GM18868 (cell line): ENCODE measurements around the gene PPP2R2C.

ENCODE experiments used
- ATAC-seq: cut with Tn5 transposase; IDR thresholded peaks from one replicate; pipeline ENCODE4 v1.9.1; 2021; ENCODE audit warnings: mild to moderate bottlenecking, moderate library complexity; ENCODE audit not compliant: unreplicated experiment

Gene PPP2R2C

GRCh38 chr4:6426571-6427438 lies 45.6 kb downstream of the PPP2R2C start:
- ATAC-seq = no peak

DNA sequence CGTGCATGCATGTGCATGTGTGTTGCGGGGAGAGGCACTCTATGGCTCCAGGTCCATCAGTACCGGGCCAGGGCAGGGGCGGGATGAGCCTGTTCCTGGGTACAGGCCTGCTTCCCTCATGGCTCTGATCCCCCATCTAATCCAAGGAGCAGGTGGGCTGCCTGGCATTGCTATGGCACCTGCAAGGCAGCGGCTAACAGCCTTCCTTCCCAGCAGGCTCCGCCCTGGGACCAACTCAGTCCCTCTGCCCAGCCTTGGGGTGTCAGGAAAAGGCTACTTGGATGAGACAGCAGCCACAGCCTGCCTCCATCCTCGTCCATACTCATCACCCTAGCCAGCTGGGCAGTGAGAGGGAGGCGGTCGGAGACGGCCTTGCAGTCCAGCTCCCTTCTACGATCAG lies 46.5 kb downstream of the PPP2R2C start:
- no peak for ATAC-seq

DNA sequence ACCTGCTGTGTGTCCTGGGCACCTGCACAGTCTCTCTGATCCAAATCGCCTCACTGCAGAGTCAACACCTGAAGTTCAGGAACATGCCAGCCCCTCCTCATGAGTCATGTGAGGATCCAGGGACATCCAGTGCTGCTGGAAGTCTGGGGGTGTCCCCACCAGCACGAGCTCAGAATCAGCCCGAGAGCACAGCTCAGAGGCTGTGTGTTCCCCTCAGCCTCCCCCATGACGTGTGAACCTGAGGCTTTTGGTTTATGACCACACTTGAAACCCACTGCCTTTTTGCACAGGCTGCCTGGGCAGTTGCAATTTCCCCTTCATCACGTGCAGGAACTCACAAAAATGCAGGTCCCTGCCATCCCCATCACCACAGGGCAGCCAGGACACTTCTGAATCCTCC lies 47.1 kb downstream of the PPP2R2C start:
- no peak for ATAC-seq

GRCh38 chr4:6424425-6424824 lies 48.0 kb downstream of the PPP2R2C start:
- no peak for ATAC-seq

GRCh38 chr4:6423575-6423974 lies 48.8 kb downstream of the PPP2R2C start:
- ATAC-seq = peak; percentile 92

GRCh38 chr4:6422866-6423265 lies 49.5 kb downstream of the PPP2R2C start:
- no peak for ATAC-seq

DNA sequence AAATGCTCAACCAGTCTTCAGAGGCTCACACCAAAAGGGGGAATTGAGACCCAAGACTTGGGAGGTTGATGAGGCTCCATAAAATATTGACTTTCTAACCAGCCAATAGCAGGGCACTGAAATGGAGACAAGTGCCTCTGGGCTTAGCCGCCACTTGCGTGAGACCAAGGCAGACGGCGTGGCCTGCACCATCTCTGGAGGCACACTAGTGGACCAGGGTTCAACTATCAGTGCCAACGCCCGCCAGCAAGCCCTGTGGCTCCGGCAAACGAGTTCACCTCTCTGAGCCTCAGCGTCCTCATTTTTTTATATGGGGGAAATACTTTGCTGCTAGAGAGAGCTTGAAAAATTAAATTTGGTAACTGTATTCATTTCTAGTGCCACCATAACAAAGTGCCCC lies 50.3 kb downstream of the PPP2R2C start:
- no peak for ATAC-seq

DNA sequence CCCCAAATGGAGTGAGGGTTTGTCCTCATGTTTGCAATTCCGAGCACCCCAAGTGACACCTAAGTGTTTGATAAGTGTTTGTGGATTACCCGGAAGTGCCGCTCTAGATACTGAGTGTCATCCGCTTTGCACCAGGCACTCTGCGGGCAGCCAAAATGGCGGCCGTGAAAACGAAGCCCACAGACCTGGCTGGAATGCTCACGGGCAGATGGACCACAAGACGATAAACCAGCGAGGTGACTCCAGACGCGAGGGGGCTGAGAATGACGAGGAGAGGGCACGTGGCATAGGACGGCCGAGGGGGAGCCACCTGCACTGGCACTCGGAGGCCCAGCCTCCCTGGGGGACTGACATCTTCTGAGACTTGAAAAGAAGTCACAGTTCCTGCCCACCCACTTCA lies 51.0 kb downstream of the PPP2R2C start:
- ATAC-seq = no peak

DNA sequence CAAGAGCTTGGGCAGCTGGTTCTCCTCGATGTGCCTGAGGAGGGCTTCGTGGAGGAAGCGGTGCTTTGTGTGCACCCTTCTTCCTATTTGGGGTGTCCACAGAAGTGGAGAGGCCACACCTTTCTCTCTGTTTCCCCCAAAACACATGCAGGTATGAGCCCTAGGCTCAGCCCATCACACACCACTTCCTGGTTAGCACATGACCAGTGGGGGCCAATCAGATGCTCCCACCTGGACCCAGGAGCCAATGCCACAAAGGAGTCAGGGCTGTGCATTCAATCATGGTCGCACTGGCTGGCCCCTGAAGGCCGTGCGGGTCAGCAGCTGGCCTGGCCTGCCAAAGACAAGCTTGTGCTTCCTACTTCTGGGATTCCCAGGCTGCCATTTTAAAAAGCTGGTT lies 51.4 kb downstream of the PPP2R2C start:
- no peak for ATAC-seq

- ATAC-seq = no peak
These were observed 52.4 kb downstream of the PPP2R2C start for GRCh38 chr4:6420036-6420435.

DNA sequence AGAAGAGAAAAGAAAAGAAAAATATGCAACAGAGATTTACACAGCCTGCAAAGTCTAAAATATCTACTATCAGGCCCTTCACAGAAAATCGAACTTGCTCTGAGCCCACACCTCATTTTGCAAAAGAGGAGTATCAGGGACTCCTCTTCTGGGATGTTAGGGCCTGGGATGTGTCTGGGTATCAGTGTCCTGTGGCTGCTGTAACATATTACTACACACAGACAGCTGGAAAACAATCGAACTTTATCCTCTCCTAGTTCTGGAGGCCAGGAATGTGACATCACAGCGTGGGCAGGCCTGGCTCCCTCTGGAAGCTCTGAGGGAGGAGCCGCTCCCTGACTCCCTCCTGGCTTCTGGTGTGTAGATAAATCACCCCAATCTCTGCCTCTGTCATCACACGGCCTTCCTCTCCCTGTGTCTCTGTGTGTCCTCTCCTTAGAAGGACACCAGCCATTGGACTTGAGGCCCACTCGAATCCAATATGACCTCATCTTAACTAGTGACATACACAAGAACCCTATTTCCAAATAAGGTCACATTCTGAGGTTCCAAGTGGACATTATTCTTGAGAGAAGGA lies 52.9 kb downstream of the PPP2R2C start:
- ATAC-seq = no peak

DNA sequence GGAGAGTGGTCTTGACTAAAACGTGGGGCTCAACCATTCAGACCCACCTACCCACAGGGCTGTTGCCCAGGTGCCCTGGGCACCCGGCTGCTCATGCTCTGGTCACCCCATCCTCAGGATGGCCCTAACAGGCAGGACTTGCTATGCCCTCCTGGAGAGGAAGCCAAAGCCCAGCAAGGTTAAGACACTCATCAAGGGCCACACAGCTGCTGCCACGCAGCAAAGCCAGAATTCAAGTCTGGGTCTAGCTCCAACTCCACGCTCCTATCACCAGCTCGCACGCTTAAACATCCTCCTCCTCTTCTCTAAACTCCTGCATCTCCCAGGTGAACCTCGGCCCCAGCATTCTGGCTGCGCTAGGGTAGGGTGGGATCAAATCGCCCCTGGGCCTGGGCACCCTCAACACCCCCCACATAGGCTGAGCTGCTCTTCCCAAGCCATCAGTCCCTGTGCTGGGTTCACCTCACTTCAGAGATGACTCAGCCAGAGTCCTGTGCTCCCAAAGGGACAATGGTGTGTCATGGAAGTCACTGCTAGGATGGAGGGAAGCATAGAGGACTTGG lies 54.1 kb downstream of the PPP2R2C start:
- no peak for ATAC-seq

- ATAC-seq = no peak
These were observed 54.8 kb downstream of the PPP2R2C start for GRCh38 chr4:6417516-6418050.

GRCh38 chr4:6416518-6417286 lies 55.7 kb downstream of the PPP2R2C start:
- no peak for ATAC-seq

GRCh38 chr4:6415031-6415705 lies 57.2 kb downstream of the PPP2R2C start:
- no peak for ATAC-seq

DNA sequence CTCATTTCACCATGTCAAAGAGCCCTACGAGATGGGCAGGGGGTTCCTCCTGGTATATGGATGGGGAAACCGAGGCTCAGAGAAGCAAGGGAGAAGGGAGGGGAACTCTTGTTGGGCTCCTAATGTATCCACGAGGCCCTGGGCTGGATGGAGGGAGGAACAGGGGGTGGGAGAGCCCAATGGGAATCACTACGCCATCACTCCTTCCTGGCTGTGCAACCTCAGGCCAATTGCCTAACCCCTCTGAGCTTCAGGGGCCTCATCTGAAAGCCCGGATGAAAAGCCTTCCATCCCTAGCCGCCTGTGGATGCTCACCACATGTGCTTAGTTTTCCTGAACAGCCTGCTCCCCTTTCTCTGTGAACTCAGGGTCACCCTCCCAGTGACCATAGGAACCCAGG lies 57.8 kb downstream of the PPP2R2C start:
- ATAC-seq = no peak

GRCh38 chr4:6410664-6411063 lies 61.8 kb downstream of the PPP2R2C start:
- ATAC-seq = no peak

- ATAC-seq = no peak
These were observed 62.3 kb downstream of the PPP2R2C start for GRCh38 chr4:6410068-6410467.

- ATAC-seq = no peak
These were observed 63.0 kb downstream of the PPP2R2C start for GRCh38 chr4:6409381-6409780.

- ATAC-seq = no peak
These were observed 64.2 kb downstream of the PPP2R2C start for GRCh38 chr4:6408263-6408662.

- ATAC-seq = no peak
These were observed 67.1 kb downstream of the PPP2R2C start for GRCh38 chr4:6405397-6405706.
